HG02981 (cell line): ENCODE data around the gene SEL1L2.
"Not testable (repeated sequence)": the region's sequence is repeated elsewhere in the genome, so short reads cannot be mapped to it uniquely, and the experiment has no call there.

Experiments
- ATAC-seq: cut with Tn5 transposase; IDR thresholded peaks from one replicate; pipeline ENCODE4 v1.9.1; 2021; ENCODE audit warnings: mild to moderate bottlenecking, moderate library complexity; ENCODE audit not compliant: unreplicated experiment

Gene SEL1L2, protein sequence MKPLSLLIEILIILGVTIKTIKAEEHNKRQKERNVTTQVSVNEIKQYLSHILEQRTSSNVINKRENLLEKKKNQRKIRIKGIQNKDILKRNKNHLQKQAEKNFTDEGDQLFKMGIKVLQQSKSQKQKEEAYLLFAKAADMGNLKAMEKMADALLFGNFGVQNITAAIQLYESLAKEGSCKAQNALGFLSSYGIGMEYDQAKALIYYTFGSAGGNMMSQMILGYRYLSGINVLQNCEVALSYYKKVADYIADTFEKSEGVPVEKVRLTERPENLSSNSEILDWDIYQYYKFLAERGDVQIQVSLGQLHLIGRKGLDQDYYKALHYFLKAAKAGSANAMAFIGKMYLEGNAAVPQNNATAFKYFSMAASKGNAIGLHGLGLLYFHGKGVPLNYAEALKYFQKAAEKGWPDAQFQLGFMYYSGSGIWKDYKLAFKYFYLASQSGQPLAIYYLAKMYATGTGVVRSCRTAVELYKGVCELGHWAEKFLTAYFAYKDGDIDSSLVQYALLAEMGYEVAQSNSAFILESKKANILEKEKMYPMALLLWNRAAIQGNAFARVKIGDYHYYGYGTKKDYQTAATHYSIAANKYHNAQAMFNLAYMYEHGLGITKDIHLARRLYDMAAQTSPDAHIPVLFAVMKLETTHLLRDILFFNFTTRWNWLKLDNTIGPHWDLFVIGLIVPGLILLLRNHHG

DNA sequence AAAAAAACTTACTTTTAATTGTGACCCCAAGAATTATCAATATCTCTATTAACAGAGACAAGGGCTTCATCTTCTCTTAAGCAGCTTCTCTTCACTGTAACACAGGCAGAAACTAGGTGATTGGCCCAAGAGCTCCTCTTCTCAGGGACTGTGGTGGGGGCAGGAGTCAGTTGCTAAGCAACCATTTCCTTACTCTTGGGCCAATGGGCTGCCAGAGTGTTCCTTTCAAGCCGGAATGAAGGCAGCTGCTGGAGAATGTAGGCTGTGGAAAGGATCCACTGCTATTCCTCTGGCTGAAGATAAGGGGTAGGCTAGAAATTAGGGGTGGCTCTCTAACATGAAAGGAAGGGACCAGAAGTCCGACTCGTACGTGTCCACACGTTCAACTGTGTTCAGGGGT lies at the start of gene SEL1L2:
SEL1L2 (minus strand) TSS at position 150 of the 400 bp plus-strand sequence; CDS start at position 70, 80 bp downstream.
- ATAC-seq, result no peak

DNA sequence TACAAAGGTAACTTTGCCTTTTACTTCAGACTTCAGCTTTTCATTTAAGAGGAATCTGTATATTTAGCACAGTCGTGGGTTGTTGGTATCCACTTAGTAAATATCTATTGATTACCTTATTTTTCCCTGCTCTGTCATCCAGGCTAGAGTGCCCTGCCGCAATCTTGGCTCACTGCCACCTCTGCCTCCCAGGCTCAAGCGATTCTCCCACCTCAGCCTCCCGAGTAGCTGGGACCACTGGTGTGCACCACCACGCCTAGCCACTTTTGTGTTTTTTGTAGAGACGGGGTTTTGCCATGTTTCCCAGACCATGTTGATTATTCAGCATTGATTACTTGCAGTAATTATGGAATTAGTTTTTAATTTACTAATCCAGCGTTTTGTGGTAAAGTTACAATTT lies 46.2 kb upstream of the SEL1L2 start:
- ATAC-seq, result no peak

DNA sequence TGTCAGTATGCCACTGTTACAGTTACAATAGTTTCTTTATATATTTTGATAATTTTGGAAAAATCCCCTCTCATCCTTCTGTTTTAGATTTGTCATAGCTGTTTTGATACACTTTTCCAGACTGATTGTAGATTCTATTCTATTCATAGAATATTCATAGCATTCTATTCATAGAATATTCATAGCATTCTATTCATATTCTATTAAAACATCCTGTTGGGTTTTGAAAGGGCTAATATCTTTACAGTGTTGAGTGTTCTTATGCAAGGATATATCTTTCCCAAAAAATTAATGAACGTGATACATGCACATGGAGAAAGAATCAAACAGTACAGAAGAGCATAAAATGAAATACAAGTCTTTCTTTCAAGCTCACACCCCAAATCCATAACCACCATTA lies 42.9 kb upstream of the SEL1L2 start:
- ATAC-seq, result no peak

DNA sequence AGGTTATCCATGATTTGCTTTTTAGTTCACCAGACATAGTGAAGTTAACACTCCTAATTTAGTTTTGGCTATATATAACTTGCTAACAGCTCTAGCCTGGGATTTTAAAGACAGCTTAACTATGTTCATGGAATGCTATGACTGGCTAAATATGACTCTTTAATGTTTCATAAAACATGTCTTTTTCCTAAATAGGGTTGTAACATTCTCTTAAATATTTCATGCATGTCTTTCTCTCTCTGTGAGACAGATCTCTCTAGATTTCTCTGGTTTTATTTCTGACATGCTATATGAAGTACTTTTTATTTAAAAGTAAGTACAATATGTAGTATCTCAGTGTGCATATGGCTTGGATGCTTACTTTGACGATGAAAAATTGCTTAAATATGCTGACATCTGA lies 40.6 kb upstream of the SEL1L2 start:
- no peak for ATAC-seq

DNA sequence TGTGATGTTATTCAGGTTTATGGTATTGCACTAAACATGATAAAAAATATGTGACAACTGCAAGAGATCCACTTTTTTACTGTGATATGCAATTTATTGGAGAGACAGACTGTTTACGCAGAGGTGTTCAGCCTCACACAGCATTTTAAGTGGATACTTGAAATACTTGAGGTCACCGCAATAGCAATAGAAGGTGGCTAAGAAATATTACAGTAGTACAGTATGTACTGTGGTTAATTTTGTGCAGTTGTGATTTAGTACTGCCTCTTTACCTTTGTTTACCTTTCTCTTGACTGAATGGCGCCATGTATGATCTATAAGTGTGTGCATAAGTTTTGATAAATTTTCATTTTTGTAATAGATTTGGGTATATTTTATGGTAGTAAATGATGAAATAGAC lies 22.3 kb upstream of the SEL1L2 start:
- no peak for ATAC-seq

DNA sequence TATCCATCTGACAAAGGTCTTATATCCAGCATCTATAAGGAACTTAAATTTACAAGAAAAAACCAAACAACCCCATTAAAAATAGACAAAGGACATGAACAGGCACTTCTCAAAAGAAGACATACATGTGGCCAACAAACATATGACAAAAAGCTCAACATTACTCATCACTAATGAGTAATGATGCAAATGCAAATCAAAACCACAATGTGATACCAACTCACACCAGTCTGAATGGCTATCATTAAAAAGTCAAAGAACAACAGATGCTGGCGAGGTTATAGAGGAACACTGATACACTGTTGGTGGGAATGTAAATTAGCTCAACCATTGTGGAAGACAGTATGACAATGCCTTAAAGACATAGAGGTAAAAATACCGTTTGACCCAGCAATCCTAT lies 18.8 kb upstream of the SEL1L2 start:
- ATAC-seq, result no peak

DNA sequence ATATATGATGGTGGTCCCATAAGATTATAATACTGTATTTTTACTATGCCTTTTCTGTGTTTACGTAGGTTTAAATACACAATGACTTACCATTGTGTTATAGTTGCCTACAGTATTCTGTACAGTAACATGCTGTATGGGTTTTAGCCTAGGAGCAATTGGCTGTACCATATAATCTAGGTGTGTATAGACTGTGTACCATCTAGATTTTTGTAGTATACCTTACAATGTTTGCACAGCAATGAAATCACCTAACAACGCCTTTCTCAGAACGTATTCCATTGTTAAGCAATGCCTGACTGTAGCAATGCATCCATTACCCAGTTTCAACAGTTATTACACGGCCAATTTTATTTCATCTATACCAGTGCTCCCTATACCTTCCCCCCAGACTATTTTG lies 15.6 kb upstream of the SEL1L2 start:
- no peak for ATAC-seq

DNA sequence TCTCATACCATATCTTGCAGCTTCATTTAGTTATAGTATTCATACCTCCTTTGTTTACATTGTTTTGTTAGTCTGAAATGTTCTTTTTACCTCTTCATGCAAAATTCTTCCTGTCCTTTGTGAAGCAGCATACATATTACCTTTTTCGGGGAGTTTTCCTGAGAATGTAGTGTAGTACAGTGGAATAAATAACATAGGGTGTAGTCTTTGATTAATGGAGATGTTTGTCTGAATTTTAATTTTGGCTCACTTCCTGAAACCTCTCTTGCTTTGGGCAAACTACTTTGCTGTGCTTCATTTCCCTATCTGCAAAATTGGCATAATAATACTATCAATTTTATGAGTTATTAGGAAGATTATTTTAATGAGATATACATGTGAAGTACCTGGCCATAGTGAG lies 10.5 kb upstream of the SEL1L2 start:
- ATAC-seq, result no peak

DNA sequence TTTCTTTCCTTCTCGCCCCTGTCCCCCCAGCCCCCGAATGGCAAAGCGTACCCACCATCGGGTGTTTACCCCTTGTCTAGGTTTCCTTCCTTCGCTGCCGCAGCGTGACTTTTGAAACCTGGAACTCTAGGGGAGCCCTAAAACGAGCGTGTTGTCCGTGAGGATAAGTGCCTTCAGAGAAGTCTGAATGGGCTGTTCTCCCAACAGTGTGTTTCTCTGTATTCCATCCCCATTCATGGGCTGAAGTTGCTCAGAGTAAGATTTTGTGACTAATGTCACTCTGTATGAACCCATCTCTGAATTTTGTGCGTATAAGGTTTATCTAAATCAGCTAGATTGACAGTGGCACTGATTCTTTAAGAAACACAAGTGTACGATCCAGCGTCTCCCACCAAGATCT lies 5.9 kb upstream of the SEL1L2 start:
- ATAC-seq, result no peak

DNA sequence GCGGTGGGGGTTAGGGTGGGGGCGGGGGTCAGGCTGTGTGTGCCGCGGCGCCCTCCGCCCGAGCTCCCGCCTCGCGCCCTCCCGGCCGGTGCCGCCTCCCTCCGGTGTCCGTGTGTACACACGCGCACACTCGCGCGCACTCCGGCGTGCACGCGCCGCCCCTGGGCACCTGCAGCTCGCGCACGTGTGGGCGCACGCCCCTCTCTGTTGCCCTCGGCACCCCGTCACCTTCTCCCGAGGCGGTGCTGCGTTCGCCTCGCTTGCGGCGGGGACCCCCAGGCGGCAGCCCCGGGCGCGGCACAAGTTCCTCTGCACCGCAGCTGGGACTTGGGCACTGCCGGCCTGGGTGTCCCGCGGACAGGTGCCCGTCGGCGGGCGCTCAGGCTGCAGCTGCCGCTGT lies 5.4 kb upstream of the SEL1L2 start:
- ATAC-seq, result no peak

DNA sequence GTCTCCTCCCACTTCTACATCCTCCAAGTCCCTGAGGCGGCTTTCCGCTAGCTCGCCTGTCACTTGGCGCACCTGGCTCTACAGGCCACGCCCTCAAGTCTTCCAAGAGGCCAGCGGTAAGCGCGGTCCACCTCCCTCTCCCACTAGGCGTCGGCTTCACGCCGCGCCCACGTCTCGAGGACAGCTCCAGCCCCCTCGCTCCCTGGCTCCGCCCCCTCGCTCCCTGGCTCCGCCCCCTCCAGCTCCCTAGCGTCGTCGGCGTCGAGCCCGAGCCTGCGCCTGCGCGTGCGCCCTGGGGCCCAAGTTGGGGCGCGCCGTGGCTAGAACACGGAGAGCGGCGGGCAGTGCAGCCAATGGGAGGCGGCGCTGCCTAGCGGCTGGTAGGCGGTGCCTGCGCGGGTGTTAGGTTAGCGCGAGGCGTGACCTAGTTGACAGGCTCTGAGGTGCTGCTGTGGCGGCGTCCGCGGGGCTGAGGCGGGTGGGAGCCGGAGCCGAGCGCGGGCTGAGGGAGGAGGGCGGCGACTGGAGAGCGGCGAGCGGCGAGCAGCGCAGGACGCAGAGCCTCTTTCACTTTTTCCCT lies 4.8 kb upstream of the SEL1L2 start, which contains the start of gene MACROD2:
MACROD2 (plus strand) TSS at position 431 of the 580 bp plus-strand sequence.
- ATAC-seq, result peak; percentile 82

DNA sequence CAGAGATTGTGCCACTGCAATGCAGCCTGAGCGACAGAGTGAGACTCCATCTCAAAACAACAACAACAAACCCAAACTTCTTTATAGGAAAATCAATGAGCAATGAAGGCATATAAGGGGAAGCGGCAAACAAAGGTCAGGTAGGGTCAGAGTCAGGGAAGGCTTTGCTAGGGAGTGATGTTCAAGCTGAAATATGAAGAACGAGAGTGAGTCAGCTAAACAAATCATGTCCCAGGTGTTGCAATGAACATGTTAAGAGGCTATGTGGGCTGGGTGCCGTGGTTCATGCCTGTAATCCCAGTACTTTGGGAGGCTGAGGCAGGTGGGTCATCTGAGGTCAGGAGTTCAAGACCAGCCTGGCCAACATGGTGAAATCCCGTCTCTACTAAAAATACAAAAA lies 1.5 kb upstream of the SEL1L2 start:
- ATAC-seq, result not testable (repeated sequence)

DNA sequence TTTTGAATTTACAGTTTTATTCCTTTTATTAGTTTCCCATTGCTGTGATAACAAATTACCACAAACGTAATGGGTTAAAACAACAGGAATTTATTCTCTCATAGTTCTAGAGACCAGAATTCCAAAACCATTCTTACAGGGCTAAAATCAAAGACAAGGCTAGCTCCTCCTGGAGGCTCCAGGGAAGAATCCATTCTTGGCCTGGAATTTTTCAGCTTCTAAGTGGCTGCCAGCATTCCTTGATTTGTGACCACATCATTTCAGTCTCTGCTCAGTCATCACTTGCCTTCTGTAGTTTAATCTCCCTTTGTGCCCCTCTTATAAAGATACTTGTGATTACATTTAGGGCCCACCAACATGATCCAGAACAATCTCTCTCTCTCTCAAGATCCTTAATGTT lies 897 bp upstream of the SEL1L2 start:
- ATAC-seq, result no peak

DNA sequence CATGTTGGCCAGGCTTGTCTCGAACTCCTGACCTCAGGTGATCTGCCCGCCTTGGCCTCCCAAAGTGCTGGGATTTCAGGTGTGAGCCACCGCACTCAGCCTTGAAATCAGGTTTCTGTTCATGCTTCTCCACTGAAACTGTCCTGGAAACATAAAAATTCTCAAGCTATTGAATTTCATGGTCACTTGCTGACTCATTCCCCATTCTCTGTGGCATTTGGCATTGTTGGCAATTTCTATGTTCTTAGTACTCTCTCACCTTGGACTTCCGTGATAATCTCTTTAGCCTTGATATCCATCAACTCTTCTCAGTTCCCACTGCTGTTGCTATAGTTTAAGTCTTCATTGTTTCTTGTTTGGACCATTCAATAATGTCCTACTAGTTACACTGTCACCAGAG lies 6.2 kb downstream of the SEL1L2 start:
- ATAC-seq, result no peak

DNA sequence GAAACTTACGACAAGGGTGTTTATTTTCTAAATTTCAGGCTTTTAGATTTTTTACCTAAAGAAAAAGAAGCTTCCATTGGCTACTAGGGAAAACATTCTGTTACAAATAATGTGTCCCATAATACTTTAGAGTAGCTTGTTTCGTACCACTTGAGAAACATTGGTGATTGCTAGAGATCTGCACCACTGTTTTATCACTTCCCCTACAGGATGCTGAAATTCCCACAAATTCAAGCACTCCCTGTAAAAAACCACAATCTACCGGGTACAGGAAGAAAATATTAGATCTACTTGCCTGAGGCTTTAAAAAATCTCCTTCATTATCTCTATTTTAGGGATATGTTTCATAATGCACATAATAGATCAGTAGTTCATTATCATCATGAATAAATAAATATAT lies 29.9 kb downstream of the SEL1L2 start:
- ATAC-seq, result no peak

DNA sequence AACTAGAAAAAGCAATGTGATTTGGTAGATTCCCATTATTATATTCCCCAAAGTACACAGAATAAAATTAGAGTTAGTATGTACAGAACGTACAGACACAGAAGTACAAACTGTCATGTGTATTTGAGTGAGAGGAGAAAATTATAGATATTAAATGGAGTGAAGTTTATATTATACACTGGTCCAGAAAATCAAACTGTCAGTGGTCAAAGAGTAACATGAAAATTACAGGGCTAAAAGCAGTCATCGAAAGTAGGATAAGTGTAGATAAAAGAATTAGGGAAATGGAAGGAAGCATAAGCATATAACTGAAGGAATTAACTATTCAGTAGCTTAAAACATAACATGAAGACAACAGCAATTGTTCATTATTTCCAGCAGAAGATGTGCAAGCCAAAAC lies 30.3 kb downstream of the SEL1L2 start:
- no peak for ATAC-seq

DNA sequence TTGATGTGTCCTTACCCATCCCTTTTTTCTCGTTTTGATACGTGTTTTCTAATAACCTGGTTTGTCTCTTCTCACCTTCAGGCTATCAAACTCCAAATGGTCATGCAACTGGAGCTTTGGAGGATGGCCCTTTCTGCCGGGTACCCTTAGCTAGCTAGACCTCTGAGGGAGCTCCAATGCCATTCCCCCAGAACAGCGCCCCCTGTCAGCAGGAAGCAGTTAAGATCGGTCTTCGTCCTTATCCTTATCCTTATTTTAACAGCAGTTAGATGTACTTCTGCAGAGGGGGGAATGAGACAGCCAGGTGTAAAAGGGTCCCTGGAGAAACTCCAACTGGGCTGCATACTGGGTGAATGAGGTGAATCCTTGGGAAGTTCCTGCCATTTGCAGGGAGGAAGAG lies 37.2 kb downstream of the SEL1L2 start:
- no peak for ATAC-seq

DNA sequence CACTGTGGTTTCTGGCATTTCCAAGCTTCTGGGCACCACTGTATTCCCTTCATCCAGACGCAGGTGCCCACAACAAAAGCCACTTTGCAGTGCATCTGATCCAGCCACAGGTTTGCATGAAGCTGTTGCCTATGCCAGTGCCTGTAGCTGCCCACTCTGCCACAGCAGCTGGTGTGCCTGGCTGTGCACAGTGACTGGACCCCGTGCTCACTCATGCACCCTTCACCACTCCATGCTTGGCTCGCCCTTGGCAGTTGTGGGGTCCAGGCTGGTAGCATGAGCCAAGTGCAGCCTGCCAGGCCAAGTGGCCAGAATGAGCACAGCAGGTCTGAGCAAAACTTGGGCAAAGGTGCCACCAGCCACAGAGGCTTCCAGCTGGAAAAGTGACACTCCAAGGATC lies 42.7 kb downstream of the SEL1L2 start:
- no peak for ATAC-seq

DNA sequence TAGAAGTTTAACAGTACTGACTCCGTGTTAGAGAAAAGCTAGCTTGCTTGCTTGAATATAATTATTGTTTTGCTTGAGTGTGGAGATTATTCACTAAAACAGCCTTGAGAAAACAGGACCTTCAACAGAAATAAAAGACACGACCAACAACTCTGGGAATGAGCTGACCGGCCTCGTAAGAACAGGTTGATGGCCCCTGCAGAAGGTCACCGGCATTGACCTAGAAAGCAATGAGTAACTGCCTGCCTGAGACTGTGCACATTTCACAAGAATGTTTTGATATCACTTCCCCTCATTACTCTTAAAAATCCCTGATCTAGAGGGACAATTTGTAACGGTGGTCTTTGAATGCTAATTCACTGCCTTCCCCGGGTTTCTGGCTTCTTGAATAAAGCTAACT lies 49.4 kb downstream of the SEL1L2 start:
- ATAC-seq, result no peak

DNA sequence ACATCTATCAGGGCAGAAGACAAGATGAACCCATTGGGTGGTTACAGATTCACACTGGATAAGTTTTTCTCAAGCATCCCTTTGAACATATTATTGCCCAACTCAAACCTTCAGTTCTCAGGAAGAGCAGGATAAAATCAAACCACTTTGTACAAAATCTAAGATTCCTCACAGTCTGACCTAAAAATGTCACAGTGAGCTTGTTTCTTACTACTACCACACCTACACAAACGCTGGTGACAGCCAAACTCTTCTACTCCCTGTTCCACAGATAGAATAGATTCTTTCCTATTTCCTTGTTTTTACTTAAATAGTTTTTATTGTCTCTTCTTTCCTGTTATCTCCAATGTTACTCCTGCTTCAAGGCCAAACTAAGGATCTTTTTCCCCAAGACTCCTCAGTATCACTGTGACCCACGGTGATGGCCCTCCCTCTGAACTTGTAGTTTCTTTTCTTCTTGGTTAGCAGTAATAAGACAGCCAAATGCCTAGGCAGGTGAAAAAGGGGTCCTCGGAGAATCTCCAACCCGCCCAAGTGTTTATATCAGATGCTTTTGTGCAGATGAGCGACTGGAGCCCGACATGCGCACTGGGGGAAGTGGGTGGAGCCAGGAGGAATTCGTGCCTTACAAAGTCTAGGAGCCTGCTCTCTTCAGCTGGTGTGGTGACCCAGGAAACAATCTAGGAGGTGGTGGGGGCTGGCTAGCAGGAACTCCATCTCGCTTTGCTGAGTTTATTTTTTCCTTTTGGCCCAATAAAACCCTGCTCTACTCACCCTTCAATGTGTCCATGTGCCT lies 53.4 kb downstream of the SEL1L2 start:
- no peak for ATAC-seq
